Neutrophil (primary cell): ENCODE data around the gene CHP2.
"Not testable (repeated sequence)": the region's sequence is repeated elsewhere in the genome, so short reads cannot be mapped to it uniquely, and the experiment has no call there.

Source experiments
- H3K27ac ChIP-seq: fragments of 200-600 bp; sonication (generic); 2 replicates; pipeline ENCODE4 v1.5.1; 2016; ENCODE audit warnings: mild to moderate bottlenecking, moderate library complexity
- H3K27me3 ChIP-seq: fragments of 200-600 bp; sonication (generic); 2 replicates; pipeline ENCODE4 v1.6.0; 2016; ENCODE audit warnings: mild to moderate bottlenecking
- H3K36me3 ChIP-seq: fragments of 200-600 bp; sonication (generic); 2 replicates; pipeline ENCODE4 v1.5.1; 2017
- H3K4me1 ChIP-seq, 2 experiments: fragments of 200-600 bp in 1 of 2; sonication (generic) in 1 of 2; 1 replicate in 1 of 2; 2 replicates in 1 of 2; pipeline versions ENCODE4 v1.5.1 to v1.6.1; 2013 to 2016; ENCODE audit warnings: low read depth in 1 of 2, low read length in 1 of 2, mild to moderate bottlenecking in 1 of 2, moderate library complexity in 1 of 2; ENCODE audit not compliant: control insufficient read depth in 1 of 2, insufficient read depth in 1 of 2
- H3K4me3 ChIP-seq, 2 experiments: fragments of 200-600 bp in 1 of 2; sonication (generic) in 1 of 2; 1 replicate in 1 of 2; 2 replicates in 1 of 2; pipeline ENCODE4 v1.5.1; 2013 to 2016; ENCODE audit warnings: low read depth in 1 of 2, low read length in 1 of 2, mild to moderate bottlenecking in 1 of 2, moderate library complexity in 1 of 2
- H3K9me3 ChIP-seq: fragments of 200-600 bp; sonication (generic); 2 replicates; pipeline ENCODE4 v1.5.1; 2016
- CTCF ChIP-seq: fragments of 200-600 bp; sonication (generic); IDR thresholded peaks from 2 replicates; pipeline ENCODE4 v1.5.1; 2016; ENCODE audit warnings: antibody characterized with exemption

CHP2 gene

GRCh38 chr16:23710504-23710903 is 44.3 kb upstream of the CHP2 start:
- Histone ChIP-seq H3K4me1 (no peaks in the 10 kb centered on the region), H3K36me3 (no peaks in the 10 kb centered on the region), H3K4me3 (no peak overlapping the region), H3K27ac (no peak overlapping the region), H3K27me3 (peaks cover 76% of the 10 kb centered on the region), H3K9me3 (no peaks in the 10 kb centered on the region)
- TF ChIP-seq CTCF, result no peak

GRCh38 chr16:23711785-23712184 is 43.0 kb upstream of the CHP2 start:
- no peak overlapping the region for H3K4me3 ChIP-seq
- no peak for TF ChIP-seq CTCF
- peaks cover 89% of the 10 kb centered on the region for H3K27me3 ChIP-seq
- H3K36me3 ChIP-seq, result no peaks in the 10 kb centered on the region
- H3K9me3 ChIP-seq, result no peaks in the 10 kb centered on the region
- H3K4me1 ChIP-seq, result no peaks in the 10 kb centered on the region
- no peak overlapping the region for H3K27ac ChIP-seq

GRCh38 chr16:23712976-23713375 is 41.9 kb upstream of the CHP2 start, which contains the start of gene ERN2:
Gene ERN2, minus strand, starts transcription at chr16:23713222. Its CDS starts 35 bp downstream, at chr16:23713187.
- H3K27me3 ChIP-seq, result peaks cover 95% of the 10 kb centered on the region
- no peak for TF ChIP-seq CTCF
- no peak within 1 kb of the TSS for H3K4me3 ChIP-seq
- H3K36me3 ChIP-seq, result no peaks in the 10 kb centered on the region
- H3K4me1 ChIP-seq, result no peaks in the 10 kb centered on the region
- H3K9me3 ChIP-seq, result no peaks in the 10 kb centered on the region
- H3K27ac ChIP-seq, result no peak within 1 kb of the TSS

GRCh38 chr16:23716484-23716883 is 38.3 kb upstream of the CHP2 start:
- no peak for TF ChIP-seq CTCF
- H3K36me3 ChIP-seq, result no peaks in the 10 kb centered on the region
- H3K27ac ChIP-seq, result no peak overlapping the region
- no peaks in the 10 kb centered on the region for H3K4me1 ChIP-seq
- no peaks in the 10 kb centered on the region for H3K9me3 ChIP-seq
- H3K27me3 ChIP-seq, result peaks cover 97% of the 10 kb centered on the region
- H3K4me3 ChIP-seq, result no peak overlapping the region

- H3K4me1 ChIP-seq, H3K27ac ChIP-seq, H3K4me3 ChIP-seq, H3K36me3 ChIP-seq, H3K9me3 ChIP-seq: not testable (repeated sequence)
- H3K27me3 ChIP-seq, result peaks cover 41% of the 10 kb centered on the region
These were observed 32.1 kb upstream of the CHP2 start for GRCh38 chr16:23722613-23723240.

GRCh38 chr16:23724096-23724784 is 30.6 kb upstream of the CHP2 start:
- Histone ChIP-seq H3K4me1 (no peaks in the 10 kb centered on the region), H3K27me3 (peaks cover 27% of the 10 kb centered on the region), H3K36me3 (no peaks in the 10 kb centered on the region), H3K27ac (no peak overlapping the region), H3K4me3 (no peak overlapping the region), H3K9me3 (no peaks in the 10 kb centered on the region)
- no peak for TF ChIP-seq CTCF
